HG03558 (cell line): ENCODE measurements around the gene CCSER1.
"Not testable (repeated sequence)": the region's sequence is repeated elsewhere in the genome, so short reads cannot be mapped to it uniquely, and the experiment has no call there.

Source experiments
- ATAC-seq: cut with Tn5 transposase; IDR thresholded peaks from one replicate; pipeline ENCODE4 v1.9.1; 2021; ENCODE audit warnings: moderate number of reproducible peaks; ENCODE audit not compliant: unreplicated experiment; ENCODE audit errors: extremely low read depth

Gene CCSER1

DNA sequence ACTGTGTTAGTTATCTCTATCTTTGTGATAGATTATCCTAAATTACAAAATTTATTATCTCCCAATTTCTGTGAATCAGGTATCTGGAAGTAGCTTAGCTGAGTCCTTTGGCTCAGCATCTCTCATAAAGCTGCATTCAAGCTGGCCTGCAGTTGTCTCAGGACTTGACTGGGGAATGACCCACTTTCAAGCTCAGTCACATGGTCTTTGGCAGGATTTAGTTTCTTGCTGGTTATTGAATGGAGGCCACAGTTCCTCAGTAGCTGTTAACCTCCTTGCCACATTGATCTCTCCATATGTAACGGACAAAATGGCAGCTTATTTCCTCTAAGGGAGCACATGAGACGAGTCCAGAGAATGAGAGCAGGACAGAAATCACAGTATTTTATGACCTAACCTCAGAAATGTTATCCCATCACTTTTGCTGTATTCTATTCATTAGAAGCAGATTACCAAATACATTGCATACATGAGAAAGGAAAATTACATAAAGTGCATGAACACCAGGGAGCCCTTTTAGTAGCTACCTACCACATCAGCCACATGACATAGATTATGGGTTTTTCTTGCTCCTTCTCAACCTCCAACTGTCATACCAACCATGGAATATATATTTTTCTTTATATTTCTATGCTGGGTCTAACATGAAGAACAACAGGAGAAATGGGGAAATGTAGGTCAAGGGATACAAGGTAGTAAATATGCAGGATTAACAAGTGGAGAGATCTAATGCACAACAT, 730.1 kb downstream of the CCSER1 start:
- ATAC-seq, result no peak

DNA sequence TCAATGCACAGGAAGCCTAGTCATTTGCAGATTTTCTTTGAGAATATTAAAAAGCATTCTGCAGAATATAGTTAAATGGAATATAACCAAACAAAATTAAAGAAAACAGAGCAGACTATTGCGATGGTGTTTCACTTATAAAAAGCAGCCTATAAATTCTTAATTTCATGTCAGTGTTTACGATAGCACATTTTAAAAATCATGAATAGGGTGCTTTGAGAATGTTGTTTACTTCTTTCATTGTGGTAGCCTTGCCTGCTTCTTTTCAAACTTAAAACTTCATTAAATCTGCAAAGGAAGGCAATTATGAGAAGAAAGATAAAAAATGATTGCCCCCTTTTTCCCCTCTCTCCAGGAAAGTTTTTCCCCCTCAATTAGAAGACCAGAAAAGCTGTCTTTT, 748.6 kb downstream of the CCSER1 start:
- no peak for ATAC-seq

DNA sequence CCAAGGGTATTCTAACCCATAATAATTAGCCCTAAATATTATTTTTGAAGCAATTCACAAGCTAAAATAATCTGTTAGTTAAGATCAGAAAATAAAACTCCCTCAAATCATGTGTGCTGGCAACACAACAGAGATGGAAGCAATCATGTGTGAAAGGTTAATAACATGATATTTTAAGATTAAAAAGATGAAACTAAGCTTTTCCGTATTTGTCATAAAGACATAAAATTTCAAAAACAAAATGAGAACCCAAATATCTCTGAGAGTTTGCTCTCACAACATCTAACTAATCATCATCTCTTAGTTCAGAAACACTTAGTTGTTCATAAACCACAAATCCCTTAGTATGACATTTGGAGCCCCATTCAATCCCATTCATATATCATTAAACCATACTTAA, 749.1 kb downstream of the CCSER1 start:
- no peak for ATAC-seq

DNA sequence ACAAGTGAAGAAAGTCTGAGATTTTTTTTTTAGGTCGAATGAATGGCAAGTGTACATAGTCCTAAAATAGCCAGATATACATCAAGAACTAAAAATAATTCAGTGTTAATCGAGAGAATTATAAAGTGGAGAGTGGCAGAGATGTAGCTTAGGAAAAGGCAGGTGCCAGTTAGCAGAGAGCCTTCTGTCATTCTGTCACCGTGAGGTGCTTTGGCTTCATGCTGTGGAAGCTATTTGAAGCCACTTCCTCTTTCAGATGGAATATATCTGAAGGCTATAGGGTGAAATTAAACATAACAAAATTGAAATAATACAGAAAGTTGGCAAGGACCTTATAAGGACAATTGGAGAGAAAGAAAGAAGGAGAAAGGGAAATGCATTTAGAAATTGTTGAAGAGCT, 756.3 kb downstream of the CCSER1 start:
- ATAC-seq, result no peak

DNA sequence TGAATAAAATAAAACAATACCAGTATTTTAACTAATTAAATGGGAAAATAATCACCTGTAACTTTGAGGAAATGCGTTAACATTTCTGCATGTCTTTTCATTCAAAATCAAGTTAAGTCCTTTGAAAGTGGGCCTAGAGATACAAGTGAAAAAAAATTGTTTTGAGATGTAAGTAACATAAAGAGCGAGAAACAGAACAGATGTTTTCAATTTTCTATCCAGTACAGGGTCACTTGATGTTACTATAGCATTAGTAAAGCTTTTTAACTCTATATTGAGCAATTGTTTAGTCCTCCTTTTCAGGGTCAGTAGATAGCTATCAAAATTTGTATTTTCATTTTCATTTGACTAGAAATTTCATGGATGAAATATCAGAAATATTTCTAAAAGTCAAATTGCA, 761.4 kb downstream of the CCSER1 start:
- no peak for ATAC-seq

DNA sequence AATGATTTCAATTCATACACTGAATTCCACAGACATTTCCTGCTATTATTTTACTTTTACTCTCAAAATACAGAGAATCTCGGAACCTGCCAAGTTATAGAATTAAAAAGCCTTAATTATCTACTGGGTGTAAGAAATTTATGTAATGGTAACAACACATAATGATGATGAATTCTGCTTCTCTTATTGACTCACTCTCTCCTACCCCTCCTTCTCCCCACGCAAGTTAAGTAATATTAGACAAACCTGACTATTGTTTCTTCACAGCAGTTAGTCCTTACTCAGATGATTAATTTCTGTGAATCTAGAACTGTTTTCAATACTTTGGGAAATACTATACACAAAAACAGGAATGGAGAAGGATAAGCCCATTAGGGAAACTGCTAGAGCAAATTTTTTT, 762.0 kb downstream of the CCSER1 start:
- ATAC-seq, result no peak

DNA sequence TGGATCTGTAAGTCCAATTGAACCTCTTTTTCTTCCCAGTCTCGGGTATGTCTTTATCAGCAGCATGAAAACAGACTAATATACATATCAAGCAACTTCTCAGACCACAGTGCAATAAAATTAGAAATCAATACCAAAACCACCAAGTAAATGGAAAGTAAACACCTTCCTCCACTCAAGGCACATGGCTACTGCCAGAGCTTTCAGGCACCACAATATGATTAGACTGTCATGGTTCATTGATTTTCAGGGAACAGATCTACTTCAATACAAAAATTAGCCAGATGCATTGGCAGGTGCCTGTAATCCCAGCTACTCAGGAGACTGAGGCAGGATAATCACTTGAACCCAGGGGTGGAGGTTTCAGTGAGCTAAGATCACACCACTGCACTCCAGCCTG, 776.2 kb downstream of the CCSER1 start:
- not testable (repeated sequence) for ATAC-seq

DNA sequence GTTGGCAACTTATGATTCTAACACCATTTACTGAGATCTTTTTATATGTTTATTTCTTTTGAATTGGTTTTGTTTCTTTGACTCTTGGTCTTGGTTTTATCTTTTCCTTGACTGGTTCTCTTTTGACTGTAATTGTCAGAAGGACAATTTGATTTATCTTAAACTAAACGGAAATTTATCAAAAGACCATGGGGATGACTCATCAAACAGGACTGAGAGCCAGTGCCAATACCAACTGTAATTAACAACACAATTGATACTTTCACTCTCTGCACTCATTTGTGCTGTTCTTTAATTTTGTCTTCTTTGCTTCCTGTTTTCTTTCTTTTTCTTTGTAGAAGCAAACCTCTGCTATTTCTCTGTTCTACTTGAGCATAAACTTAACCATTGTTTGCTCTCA, 776.8 kb downstream of the CCSER1 start:
- no peak for ATAC-seq

DNA sequence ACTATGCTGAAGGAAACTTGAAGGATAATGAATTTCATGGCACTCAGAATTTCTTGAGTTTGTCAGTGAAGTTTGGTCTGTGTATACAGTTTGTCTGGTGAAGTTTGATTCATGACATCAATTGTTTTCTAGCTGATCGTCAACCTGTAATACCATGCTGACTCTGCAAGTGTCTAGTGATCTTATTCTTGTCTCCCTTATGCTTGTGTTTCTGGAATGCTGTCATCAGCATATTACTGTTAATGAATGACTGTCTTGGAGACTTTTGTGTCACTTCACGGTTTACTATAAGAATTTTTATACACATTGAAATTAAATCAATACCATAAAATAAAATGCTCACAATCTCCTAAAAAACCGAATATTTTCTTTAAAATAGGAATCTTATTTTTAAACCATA, 779.0 kb downstream of the CCSER1 start:
- no peak for ATAC-seq

DNA sequence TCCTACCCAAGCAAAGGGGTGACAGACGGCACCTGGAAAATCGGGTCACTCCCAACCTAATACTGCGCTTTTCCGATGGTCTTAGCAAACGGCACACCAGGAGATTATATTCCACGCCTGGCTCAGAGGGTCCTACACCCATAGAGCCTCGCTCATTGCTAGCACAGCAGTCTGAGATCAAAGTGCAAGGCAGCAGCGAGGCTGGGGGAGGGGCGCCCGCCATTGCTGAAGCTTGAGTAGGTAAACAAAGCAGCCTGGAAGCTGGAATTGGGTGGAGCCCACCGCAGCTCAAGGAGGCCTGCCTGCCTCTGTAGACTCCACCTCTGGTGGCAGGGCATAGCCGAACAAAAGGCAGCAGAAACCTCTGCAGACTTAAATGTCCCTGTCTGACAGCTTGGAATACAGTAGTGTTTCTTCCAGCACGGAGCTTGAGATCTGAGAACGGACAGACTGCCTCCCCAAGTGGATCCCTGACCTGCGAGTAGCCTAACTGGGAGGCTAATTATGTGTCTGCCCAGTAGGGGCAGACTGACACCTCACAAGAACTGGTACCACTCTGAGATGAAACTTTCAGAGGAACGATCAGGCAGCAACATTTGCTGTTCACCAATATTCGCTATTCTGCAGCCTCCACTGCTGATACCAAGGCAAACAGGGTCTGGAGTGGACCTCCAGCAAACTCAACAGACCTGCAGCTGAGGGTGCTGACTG, 784.7 kb downstream of the CCSER1 start:
- ATAC-seq, result not testable (repeated sequence)

DNA sequence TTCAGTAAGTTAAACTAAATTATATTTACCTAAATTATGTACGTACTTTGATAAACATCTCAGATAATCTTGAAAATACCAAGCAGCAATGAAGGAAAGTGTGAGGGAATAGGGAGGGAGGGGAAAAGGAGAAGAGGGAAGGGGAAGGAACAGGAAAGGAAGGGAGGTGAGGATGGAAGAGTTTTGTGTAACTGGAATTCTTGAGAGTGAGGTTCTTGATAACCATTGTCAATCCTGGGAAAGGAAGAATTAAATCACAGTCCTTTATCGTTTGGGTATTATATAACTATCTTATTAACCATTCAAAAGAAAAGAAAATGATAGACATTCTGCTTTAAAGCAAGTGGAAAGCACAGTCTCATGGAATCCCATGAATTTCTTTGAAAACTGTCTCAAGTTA, 795.0 kb downstream of the CCSER1 start:
- ATAC-seq, result no peak

DNA sequence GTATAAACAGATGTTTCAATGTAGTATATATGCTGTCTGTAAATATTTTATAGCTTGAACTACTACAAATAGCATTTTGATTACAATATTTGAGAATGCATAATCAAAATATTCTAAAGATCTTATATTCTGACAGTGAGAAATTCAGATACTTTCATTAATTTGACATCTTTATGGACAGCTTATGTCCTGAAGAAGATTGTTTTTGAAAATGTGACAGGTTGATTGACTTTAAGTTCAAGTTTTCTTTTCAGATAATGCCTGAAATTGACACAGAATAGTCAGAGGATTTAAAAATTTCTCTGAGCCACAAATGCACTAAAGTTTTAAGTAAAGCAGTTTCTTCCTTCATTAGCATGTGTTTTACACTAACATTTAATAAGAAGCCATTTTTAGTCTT, 799.8 kb downstream of the CCSER1 start:
- ATAC-seq, result no peak

DNA sequence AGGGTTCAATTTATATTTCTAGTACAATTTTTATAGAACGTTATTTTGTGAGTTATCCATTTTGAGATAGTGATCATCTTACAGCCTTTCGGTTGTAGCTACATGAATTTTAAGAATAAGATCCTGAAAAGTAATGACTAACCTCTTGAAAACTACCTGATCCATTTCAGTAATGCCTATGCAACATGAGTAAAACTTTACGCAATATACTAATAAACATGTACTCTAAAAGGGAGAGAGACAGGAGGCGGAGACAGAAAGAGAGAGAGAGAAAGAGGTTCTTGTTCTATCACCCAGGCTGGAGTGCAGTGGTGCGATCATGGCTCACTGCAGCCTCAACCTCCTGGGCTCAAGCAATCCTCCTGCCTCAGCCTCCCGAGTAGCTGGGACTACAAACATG, 816.1 kb downstream of the CCSER1 start:
- no peak for ATAC-seq

DNA sequence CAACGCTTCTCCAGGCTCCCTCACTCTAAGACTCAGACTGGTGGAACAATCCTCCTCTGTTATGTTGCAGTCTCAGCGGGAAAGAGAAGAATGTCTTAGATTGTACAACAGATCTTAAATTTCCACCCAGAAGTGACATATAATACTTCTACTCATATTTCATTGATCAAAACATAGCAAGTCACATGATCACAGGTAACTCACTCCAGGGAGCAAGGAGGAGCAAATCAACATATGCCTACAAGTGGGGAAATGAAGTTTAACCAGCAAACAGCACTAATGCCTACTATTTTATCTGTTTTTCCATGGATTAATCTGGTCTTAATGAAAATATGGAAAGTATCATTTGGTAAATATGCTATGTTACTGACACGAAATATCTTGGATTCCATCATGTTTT, 819.8 kb downstream of the CCSER1 start:
- ATAC-seq, result no peak

DNA sequence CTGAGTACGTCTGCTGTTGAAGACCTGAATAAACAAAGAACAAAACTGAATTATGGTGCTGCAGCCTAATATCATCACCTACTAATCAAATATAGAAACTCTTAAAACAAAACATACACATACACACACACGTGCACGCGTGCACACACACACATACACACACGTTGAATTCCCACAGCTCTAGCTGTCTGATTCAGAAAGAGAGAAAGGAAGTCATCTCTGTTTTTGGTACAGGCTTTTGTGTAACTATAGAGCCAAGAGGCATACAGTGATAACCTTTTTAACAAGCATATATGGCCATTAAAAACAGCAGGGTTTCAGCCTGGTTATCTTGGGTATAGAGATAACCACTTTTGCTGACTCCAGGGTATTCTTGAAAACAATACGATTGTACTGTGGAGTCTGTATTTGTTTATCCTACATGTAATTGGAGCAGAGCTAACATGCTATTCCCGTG, 823.2 kb downstream of the CCSER1 start:
- ATAC-seq, result no peak

DNA sequence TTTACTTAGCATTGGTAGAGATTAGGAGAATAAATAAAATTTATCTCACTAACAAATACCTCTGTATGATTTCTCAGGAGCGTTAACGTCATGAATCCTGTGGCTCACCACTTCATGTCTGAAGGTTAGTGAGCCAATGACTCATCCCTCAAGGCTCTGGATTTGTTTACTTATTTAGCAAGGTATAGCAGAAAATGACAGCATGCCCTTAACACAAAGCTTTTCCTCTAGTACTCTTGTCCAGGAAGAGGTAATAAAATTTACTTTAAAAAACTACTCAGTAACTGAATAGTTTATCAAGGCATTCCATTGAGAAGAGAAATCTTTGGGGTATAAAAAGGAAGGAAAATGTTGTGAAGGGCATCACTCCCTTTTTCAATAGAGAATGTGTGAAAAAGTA, 823.8 kb downstream of the CCSER1 start:
- ATAC-seq, result no peak

DNA sequence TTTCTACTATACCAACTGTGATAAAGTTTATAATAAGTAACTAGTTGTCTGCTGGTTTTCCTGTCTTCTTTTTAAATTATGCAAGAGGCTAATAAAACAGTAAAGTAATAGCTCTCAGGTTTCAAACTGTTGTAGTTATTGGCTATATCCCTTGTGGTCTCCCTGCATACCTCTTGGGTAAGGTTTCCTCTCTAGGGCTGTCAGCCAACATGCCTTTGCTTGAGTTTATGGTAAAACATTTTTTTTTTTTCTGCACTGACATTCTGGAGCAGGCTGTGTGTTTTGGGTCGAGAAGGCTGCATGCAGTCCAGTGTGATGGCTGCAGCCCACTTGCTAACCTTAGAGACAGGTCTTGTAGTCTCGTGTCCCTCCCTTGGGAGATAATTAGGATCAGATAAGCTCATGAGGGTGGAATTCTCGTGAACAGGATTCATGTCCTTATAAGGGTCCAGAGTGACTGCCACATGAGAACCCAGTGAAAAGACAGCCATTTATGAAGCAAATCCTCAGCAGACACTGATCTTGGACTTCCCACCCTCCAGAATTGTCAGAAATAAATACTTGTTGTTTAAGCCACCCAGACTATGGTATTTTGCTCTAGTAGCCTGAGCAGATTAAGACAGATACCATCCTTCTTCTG, 831.2 kb downstream of the CCSER1 start:
- ATAC-seq, result no peak

DNA sequence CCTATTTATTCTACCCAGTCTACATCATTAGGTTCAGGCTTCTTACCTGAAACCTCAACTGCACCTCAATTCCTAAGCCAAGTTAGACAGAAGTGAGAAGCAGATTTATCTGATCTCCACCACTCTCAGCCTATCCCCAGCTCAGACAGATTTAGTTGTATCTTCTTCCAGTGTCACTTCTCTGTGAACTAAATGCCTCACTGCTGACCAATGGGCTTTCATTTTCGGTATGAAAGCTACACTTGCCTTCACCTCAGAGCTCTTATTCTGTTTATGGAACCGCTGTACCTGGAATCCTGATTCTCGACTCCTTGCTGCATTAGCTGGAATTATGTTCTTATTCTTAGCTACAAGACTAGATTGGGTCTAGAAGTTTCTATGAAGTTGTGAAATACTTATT, 833.2 kb downstream of the CCSER1 start:
- no peak for ATAC-seq

DNA sequence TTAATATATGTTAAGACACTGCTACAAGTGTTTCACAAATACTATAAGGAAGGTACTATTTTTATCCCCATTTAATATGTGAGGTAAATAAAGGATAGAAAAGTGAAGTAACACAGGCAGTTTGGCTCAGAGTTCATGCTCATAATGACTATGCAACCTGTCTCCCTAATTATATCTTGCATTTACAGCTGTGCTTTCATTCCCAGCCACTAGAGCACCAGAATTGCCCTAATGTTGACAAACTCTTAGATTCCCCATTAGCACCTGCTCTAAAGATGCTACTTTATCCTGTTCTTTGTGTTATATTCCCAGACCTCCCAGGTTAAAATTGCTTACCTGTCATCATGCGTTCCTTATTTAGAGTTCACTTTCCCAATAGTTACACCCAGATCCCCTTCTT, 833.6 kb downstream of the CCSER1 start:
- ATAC-seq, result no peak

DNA sequence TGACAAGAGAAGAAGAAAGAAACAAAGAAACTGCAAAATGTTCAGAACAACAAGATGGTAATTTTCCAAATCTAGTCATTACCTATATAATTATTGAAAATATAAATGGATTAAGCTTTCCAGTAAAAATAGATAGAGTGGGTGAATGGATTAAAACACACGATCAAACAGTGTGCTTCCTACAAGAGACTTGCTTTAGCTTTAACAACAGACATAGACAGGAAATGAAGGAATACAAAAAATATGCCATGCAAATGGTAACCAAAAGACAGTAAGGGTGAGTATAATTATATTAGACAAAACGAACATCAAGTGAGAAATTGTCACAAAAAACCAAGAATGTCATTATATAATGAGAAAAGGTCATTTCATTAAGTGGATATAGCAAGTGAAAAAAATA, 842.8 kb downstream of the CCSER1 start:
- no peak for ATAC-seq

DNA sequence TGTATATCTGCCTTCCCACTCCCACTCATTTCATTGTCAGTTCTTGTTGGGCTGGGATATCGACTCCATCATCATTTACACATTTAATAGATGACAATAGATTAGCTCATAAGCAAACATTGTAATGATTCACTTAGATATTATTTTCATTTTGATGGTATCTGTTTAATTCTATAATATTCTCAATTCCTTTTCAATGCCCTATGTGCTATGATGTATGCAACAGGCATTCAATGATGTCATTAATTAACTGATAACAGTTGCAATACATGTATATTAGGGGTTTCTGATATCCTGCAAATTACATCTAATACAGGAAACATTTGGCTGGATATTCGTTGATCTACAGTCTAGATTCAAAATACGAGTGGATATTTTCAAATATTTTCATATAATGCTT, 850.5 kb downstream of the CCSER1 start:
- no peak for ATAC-seq

DNA sequence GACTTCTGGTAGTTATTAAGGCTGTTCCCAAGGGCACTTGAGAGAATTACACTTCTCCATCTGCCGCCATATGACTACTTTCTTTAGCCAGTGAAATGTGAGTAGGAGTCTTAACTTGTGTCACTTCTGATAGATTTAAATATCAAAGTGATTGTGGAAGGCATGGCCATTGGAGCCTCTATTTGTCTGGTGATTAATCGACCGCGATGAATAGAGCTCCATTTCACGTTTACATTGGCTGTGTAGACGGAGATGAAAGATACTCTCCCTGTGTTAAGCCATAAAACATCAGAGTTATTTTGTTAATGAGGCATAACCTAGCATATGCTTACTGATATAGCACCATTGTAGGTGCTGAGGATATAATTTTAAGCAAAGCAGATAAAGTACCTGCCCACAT, 852.4 kb downstream of the CCSER1 start:
- ATAC-seq, result no peak
